ENCODE data around the gene LKAAEAR1. TPM values are rescaled to one million over a fixed set of nuclear protein-coding genes. Genes with fewer than 3 reads are reported as not detected.

The LKAAEAR1 gene
- polyA plus RNA-seq, 2 of the 4 experiments (the other 2 are of a cell fraction), result 0.14 to 0.56 TPM

DNA sequence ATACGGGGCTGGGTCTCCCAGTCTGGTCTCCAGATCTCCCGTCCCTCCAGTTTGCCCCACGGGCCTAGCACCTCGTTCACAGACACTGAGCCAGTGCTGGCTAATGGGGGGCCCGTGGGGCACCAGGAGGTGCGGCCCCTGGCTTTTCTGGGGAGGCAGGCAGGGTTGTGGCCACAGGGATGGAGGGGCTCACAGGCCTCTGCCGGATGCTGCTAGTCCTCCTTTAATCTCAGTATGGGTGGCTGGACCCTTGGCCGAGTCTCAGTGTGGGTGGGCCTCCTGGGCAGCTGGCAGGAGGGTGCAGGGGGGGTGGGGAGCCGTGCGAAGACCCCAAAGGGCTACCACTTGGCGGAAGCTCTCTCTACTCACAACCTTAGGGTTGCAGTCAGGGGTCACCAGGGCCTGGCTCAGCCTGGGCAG lies 33.2 kb downstream of the LKAAEAR1 start:
- no peak overlapping the region for H3K4me2 ChIP-seq
- H3K9me3 ChIP-seq, result no peaks in the 10 kb centered on the region
- DNase-seq (ENCODE audit: low read depth in 1 of 2, low spot score in 1 of 2), result no peak
- H3K27ac ChIP-seq, result peak overlapping the region in 1 of 2 experiments; percentile 52; a peak in 2 of 6 replicates
- CTCF ChIA-PET, result interaction anchor here (1.0 to 6.1 kb wide), 7 partner anchors 9 to 76 kb away, joined by 3 to 85 read pairs (median 5); partner anchors contain the start of genes SAMD10 and TCEA2
- POLR2A ChIA-PET, result interaction anchor here (6.5 kb wide), 1 partner anchor 11 kb away, joined by 29 read pairs; the partner anchor contains the start of gene TCEA2
- FAIRE-seq, result no peak
- ATAC-seq, result no peak
- 65% methylated on average over 10 of the region's 11 CpGs for WGBS (ENCODE audit: missing lambda C conversion rate)
- TF ChIP-seq, protein P1, sequence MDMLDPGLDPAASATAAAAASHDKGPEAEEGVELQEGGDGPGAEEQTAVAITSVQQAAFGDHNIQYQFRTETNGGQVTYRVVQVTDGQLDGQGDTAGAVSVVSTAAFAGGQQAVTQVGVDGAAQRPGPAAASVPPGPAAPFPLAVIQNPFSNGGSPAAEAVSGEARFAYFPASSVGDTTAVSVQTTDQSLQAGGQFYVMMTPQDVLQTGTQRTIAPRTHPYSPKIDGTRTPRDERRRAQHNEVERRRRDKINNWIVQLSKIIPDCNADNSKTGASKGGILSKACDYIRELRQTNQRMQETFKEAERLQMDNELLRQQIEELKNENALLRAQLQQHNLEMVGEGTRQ (IDR thresholded peaks at IDR 0.05), result no peak
- peaks cover 40% of the 10 kb centered on the region for H3K4me1 ChIP-seq
- H3K4me3 ChIP-seq, result no peak overlapping the region

DNA sequence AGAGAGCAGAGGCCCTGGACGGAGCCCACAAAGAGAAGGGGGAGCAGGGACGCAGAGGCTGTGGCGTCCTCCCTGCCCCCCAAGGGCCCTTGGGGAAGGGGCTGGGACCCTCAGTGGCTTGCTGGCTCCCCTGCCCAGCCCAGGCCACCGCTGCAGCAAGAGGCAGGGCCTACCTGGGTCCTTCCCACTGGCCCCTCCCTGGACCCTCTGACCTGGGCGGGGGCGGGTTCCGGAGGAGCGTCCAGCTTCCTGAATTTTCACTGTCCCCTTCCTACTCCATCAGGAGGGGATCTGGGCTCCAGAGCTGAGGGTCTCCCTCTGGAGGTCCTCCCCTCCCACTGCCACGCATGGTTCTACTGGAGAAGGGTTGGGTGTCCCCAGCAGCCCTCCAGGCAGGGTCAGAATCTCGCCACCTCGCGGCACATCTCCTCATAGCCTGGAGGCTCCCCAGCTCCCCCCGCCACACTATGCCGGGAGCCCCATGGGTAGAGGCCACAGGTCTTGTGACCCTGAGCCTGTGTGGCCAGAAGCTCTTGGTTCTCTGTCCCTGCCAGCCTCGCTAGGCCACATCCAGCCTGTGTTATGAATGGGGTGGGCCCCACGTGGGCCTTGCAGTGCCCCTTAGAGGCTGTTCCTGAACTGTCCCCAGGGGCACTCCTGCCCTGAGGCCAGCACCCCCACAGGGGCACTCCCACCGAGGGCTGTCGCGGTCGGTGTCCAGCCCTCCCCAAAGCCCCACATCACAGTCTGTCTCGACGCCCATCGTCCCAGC lies 33.8 kb downstream of the LKAAEAR1 start:
- no peak overlapping the region; the same call in 2 of the 3 replicates for H3K4me3 ChIP-seq

DNA sequence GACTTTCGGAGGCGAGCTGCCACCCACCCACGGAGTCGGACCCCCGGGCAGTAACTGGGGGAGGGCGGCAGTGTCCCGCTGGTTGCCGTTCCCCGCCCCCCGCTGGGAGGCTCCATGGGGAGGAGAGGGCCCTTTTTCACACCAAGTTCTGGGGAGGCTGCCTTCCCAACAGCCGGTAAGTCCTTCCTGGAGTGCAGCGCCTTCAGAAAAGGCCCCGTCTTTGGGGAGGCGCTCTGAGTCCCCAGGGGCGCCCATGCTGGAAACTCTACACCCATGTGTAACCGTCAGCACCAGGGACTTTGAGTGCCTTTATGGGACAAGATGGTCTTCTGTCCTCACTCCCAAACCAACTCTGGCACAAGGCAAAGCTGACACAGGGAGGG lies 34.3 kb downstream of the LKAAEAR1 start:
- TF ChIP-seq MAZ (IDR thresholded peaks at IDR 0.05; ENCODE audit: borderline replicate concordance, low read depth, low read length), result no peak
- TF ChIP-seq RCOR1 (IDR thresholded peaks at IDR 0.05; ENCODE audit: low read depth, low read length), result no peak
- TF ChIP-seq, protein P2, sequence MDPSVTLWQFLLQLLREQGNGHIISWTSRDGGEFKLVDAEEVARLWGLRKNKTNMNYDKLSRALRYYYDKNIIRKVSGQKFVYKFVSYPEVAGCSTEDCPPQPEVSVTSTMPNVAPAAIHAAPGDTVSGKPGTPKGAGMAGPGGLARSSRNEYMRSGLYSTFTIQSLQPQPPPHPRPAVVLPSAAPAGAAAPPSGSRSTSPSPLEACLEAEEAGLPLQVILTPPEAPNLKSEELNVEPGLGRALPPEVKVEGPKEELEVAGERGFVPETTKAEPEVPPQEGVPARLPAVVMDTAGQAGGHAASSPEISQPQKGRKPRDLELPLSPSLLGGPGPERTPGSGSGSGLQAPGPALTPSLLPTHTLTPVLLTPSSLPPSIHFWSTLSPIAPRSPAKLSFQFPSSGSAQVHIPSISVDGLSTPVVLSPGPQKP (IDR thresholded peaks at IDR 0.05; ENCODE audit: low read depth, low read length), result no peak
- TF ChIP-seq NR3C1 (IDR thresholded peaks at IDR 0.05), result no peak
- no peak for TF ChIP-seq JUN (IDR thresholded peaks at IDR 0.05)
- TF ChIP-seq RNF2 (IDR thresholded peaks at IDR 0.05; ENCODE audit: borderline replicate concordance, low read depth), result no peak
- no peak for TF ChIP-seq FOSB (CRISPR knock-in tag; IDR thresholded peaks at IDR 0.05)
- no peak for TF ChIP-seq HDAC2 (IDR thresholded peaks at IDR 0.05)
- TF ChIP-seq HEYL (CRISPR knock-in tag; IDR thresholded peaks at IDR 0.05), result no peak
- no peak for TF ChIP-seq EHMT2 (IDR thresholded peaks at IDR 0.05; ENCODE audit: low read depth)
- TF ChIP-seq NPAS2 (CRISPR knock-in tag; IDR thresholded peaks at IDR 0.05; ENCODE audit: borderline replicate concordance), result no peak
- TF ChIP-seq, protein P3, sequence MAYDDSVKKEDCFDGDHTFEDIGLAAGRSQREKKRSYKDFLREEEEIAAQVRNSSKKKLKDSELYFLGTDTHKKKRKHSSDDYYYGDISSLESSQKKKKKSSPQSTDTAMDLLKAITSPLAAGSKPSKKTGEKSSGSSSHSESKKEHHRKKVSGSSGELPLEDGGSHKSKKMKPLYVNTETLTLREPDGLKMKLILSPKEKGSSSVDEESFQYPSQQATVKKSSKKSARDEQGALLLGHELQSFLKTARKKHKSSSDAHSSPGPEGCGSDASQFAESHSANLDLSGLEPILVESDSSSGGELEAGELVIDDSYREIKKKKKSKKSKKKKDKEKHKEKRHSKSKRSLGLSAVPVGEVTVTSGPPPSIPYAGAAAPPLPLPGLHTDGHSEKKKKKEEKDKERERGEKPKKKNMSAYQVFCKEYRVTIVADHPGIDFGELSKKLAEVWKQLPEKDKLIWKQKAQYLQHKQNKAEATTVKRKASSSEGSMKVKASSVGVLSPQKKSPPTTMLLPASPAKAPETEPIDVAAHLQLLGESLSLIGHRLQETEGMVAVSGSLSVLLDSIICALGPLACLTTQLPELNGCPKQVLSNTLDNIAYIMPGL (CRISPR knock-in tag; IDR thresholded peaks at IDR 0.05; ENCODE audit: borderline replicate concordance), result no peak
- no peak for TF ChIP-seq TFCP2L1 (CRISPR knock-in tag; IDR thresholded peaks at IDR 0.05)
- TF ChIP-seq, protein P1 (IDR thresholded peaks at IDR 0.05), result no peak
- TF ChIP-seq ZC3H11A (IDR thresholded peaks at IDR 0.05), result no peak
- TF ChIP-seq CEBPB (IDR thresholded peaks at IDR 0.05), result no peak
- no peak for TF ChIP-seq RAD21 (conservative IDR thresholded peaks at IDR 0.05 in 1 of 2, IDR thresholded peaks at IDR 0.05 in 1 of 2)
- no peak for TF ChIP-seq TP53 (CRISPR knock-in tag; IDR thresholded peaks at IDR 0.05)
- CTCF ChIA-PET, result interaction anchor here (1.1 to 6.1 kb wide), 4 partner anchors 10 to 70 kb away, joined by 4 to 85 read pairs (median 5); partner anchors contain the start of gene SAMD10
- Histone ChIP-seq H3K27ac (peak overlapping the region; percentile 84 to 96), H3K9me3 (no peaks in the 10 kb centered on the region), H3K4me2 (peak overlapping the region; percentile 99), H3K4me1 (peaks cover 42% of the 10 kb centered on the region), H3K4me3 (peak overlapping the region; percentile 67)
- DNase-seq (ENCODE audit: low read depth in 1 of 2, low spot score in 1 of 2), result no peak
- FAIRE-seq, result no peak
- WGBS (ENCODE audit: missing lambda C conversion rate), result 73% methylated on average over 5 of the region's 16 CpGs
- POLR2A ChIA-PET, result interaction anchor here (6.5 kb wide), 1 partner anchor 13 kb away, joined by 29 read pairs; the partner anchor contains the start of gene TCEA2
- ATAC-seq, result peak in 1 of 2 experiments; percentile 7; a peak in 2 of 6 replicates

More for the DNA sequence above, 33.8 kb downstream of the LKAAEAR1 start:
- H3K9me3 ChIP-seq, result no peaks in the 10 kb centered on the region
- DNase-seq (ENCODE audit: low read depth in 1 of 2, low spot score in 1 of 2) (no peak), FAIRE-seq (no peak), ATAC-seq (peak in 1 of 2 experiments; percentile 15; a peak in 3 of 6 replicates)
- H3K4me2 ChIP-seq, result peak overlapping the region; percentile 99
- ChIA-PET CTCF (interaction anchor here (1.1 to 6.1 kb wide), 5 partner anchors 9 to 70 kb away, joined by 3 to 85 read pairs (median 5); partner anchors contain the start of gene SAMD10), POLR2A (interaction anchor here (6.5 kb wide), 1 partner anchor 12 kb away, joined by 29 read pairs; the partner anchor contains the start of gene TCEA2)
- peaks cover 40% of the 10 kb centered on the region for H3K4me1 ChIP-seq
- 93% methylated on average over 20 of the region's 23 CpGs for WGBS (ENCODE audit: missing lambda C conversion rate)
- TF ChIP-seq ESRRA (IDR thresholded peaks at IDR 0.05; ENCODE audit: borderline replicate concordance, low read length) (no peak), FOSB (CRISPR knock-in tag; IDR thresholded peaks at IDR 0.05) (no peak), SREBF2 (IDR thresholded peaks at IDR 0.05) (no peak), MYC (IDR thresholded peaks at IDR 0.05; ENCODE audit: borderline replicate concordance, low read length) (no peak), HEYL (CRISPR knock-in tag; IDR thresholded peaks at IDR 0.05) (no peak), RARB (CRISPR knock-in tag; IDR thresholded peaks at IDR 0.05) (no peak), HOXB5 (CRISPR knock-in tag; IDR thresholded peaks at IDR 0.05) (no peak), RCOR1 (IDR thresholded peaks at IDR 0.05; ENCODE audit: low read depth, low read length) (no peak), FOXS1 (CRISPR knock-in tag; IDR thresholded peaks at IDR 0.05) (no peak), JUNB (IDR thresholded peaks at IDR 0.05) (no peak), EHF (CRISPR knock-in tag; IDR thresholded peaks at IDR 0.05) (no peak), HOXB13 (CRISPR knock-in tag; IDR thresholded peaks at IDR 0.05; ENCODE audit: low read depth) (no peak), ZC3H11A (IDR thresholded peaks at IDR 0.05) (no peak)
- TF ChIP-seq, protein P4, sequence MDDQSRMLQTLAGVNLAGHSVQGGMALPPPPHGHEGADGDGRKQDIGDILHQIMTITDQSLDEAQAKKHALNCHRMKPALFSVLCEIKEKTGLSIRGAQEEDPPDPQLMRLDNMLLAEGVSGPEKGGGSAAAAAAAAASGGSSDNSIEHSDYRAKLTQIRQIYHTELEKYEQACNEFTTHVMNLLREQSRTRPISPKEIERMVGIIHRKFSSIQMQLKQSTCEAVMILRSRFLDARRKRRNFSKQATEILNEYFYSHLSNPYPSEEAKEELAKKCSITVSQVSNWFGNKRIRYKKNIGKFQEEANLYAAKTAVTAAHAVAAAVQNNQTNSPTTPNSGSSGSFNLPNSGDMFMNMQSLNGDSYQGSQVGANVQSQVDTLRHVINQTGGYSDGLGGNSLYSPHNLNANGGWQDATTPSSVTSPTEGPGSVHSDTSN (IDR thresholded peaks at IDR 0.05), result no peak
- H3K27ac ChIP-seq, result peak overlapping the region in 1 of 2 experiments; percentile 96; a peak in 2 of 6 replicates

Measured in A549 (cell line).